Measurements from ENCODE around the gene PIK3R6. TPM values are rescaled to one million over a fixed set of nuclear protein-coding genes. Genes with fewer than 3 reads are reported as not detected.

PIK3R6 gene
- total and polyA plus RNA-seq, 8 donors: 0.16 to 1.1 (median 0.23) TPM; not detected in 2

DNA sequence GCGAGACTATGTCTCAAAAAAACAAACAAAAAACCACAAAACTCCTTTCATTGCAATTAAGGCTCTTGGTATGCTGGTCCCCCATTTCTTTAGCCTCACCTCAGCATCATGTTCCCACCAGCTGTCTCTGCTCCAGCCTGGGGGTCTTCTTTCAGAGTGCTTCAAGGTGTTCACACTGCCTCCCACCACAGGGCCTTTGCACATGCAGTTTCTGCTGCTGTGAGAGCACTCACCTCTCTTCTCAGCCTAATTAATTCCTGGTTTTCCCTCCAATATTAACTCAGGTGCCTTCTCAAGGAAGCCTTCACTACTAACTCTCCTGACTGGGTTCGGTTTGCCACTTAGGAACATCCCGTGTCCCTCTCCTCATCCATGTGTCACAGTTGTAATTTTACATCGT, 15.9 kb upstream of the PIK3R6 start:
- no peaks in the 10 kb centered on the region for H3K9me3 ChIP-seq
- H3K4me1 ChIP-seq: no peaks in the 10 kb centered on the region
- no peaks in the 10 kb centered on the region for H3K36me3 ChIP-seq
- no peaks in the 10 kb centered on the region for H3K27me3 ChIP-seq
- H3K4me3 ChIP-seq: no peak overlapping the region
- DNase-seq (no peak), ATAC-seq (no peak), FAIRE-seq (no peak)
- TF ChIP-seq, protein P1, sequence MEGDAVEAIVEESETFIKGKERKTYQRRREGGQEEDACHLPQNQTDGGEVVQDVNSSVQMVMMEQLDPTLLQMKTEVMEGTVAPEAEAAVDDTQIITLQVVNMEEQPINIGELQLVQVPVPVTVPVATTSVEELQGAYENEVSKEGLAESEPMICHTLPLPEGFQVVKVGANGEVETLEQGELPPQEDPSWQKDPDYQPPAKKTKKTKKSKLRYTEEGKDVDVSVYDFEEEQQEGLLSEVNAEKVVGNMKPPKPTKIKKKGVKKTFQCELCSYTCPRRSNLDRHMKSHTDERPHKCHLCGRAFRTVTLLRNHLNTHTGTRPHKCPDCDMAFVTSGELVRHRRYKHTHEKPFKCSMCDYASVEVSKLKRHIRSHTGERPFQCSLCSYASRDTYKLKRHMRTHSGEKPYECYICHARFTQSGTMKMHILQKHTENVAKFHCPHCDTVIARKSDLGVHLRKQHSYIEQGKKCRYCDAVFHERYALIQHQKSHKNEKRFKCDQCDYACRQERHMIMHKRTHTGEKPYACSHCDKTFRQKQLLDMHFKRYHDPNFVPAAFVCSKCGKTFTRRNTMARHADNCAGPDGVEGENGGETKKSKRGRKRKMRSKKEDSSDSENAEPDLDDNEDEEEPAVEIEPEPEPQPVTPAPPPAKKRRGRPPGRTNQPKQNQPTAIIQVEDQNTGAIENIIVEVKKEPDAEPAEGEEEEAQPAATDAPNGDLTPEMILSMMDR (IDR thresholded peaks at IDR 0.05): no peak
- WGBS, 2 donors: 77 to 94% methylated on average over 4 of the region's 4 CpGs
- H3K27ac ChIP-seq: no peak overlapping the region
- intact Hi-C loops (cut with DNase I): no loop called here

DNA sequence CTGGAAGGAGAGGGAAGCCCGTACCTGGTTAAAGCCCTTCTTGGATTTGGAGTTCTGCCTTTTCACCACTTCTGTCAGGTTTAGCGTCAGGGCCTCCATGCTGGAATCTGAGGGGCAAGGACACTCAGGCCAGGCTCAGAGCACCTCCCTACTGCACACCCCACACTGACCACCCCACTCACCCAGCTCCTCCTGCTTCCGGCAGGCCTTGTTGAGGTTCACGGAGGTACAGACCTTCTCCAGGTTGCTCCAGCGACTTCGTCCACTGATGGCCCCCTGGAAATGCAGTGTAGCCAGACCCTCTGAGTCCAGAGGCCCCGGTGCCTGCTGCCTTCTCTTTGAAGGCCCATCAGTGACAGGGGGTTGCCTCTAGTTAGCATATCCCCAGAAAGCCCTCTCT, 14.1 kb upstream of the PIK3R6 start:
- FAIRE-seq (no peak), DNase-seq (no peak), ATAC-seq (no peak)
- TF ChIP-seq, protein P1 (IDR thresholded peaks at IDR 0.05): no peak
- no peaks in the 10 kb centered on the region for H3K9me3 ChIP-seq
- intact Hi-C loops (cut with DNase I): no loop called here
- H3K4me3 ChIP-seq: no peak overlapping the region
- no peaks in the 10 kb centered on the region for H3K36me3 ChIP-seq
- H3K4me1 ChIP-seq: no peaks in the 10 kb centered on the region
- no peaks in the 10 kb centered on the region for H3K27me3 ChIP-seq
- no peak overlapping the region for H3K27ac ChIP-seq
- WGBS, 2 donors: 81 to 87% methylated on average over 7 of the region's 7 CpGs

DNA sequence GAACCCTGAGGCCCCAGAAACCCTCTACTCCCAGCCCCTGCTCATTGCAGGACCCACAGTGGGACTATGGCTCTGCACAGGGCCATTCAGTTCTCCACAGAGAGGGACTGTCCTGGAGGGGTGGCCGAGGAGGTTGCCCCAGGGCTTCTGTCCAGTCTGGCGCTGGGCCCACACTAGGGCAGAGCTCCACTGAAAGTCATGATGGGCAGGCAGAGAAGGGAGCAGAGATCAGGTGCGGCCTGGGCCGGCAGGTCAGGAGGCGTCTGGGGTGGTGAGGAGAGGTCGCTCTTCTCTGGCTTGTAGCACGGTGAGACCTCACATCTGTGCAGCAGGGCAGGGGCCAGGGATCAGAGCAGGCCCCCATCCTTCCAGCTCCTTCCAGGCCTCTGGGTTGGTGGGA, 13.0 kb upstream of the PIK3R6 start:
- intact Hi-C loops (cut with DNase I): no loop called here
- H3K36me3 ChIP-seq: no peaks in the 10 kb centered on the region
- no peak for FAIRE-seq
- H3K4me1 ChIP-seq: no peaks in the 10 kb centered on the region
- TF ChIP-seq, protein P1 (IDR thresholded peaks at IDR 0.05): no peak
- ATAC-seq: no peak
- 78 to 83% methylated on average over 6 to 7 of the region's 7 CpGs for WGBS, 2 donors
- H3K9me3 ChIP-seq: no peaks in the 10 kb centered on the region
- DNase-seq: no peak
- H3K27me3 ChIP-seq: no peaks in the 10 kb centered on the region
- no peak overlapping the region for H3K4me3 ChIP-seq
- H3K27ac ChIP-seq: no peak overlapping the region

DNA sequence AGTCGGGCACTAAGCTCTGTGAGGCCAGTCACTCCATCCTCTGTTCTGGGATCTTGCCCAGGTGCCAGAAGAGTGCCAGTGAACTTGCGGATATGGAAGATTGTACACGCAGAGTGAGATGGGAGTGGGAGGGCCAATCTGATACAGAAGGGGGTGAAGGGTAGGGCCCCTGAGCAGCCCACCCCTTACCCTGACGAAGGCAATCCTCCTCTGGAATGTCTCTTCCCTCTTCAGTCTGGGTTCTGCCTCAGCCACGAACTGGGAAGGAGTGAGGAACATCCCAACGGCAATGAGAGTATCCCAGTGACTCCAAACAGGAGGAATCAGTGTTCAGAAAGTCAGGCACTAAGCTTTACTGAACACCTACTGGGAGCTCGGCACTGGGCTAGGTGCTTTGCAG, 11.9 kb upstream of the PIK3R6 start:
- 42 to 47% methylated on average over 7 of the region's 7 CpGs for WGBS, 2 donors
- no peaks in the 10 kb centered on the region for H3K4me1 ChIP-seq
- no peaks in the 10 kb centered on the region for H3K9me3 ChIP-seq
- TF ChIP-seq, protein P1 (IDR thresholded peaks at IDR 0.05): no peak
- no peak overlapping the region for H3K27ac ChIP-seq
- no peaks in the 10 kb centered on the region for H3K27me3 ChIP-seq
- FAIRE-seq (no peak), ATAC-seq (no peak), DNase-seq (no peak)
- intact Hi-C loops (cut with DNase I): no loop called here
- H3K4me3 ChIP-seq: no peak overlapping the region
- H3K36me3 ChIP-seq: no peaks in the 10 kb centered on the region

DNA sequence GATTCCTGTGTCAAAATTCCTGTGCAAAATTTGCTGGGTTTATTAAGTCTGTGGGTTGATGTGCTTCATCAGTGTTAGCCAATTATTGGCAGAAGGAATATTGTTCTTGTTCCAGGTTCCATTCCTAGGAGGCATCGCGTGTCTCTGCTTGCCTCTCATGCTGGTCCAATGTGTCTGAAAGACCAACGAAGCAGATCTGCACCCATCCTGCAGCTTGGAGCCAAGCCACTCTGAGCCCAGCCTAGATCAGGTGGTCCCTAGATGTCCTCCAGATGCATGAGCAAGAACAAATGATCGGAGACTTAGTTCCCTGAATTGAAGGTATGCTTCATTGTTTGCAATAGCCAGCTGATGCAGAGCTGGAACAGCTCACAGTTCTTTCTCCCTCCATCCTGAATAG, 10.5 kb upstream of the PIK3R6 start:
- Histone ChIP-seq H3K36me3 (no peaks in the 10 kb centered on the region), H3K9me3 (no peaks in the 10 kb centered on the region), H3K27ac (no peak overlapping the region), H3K27me3 (no peaks in the 10 kb centered on the region), H3K4me3 (no peak overlapping the region), H3K4me1 (no peaks in the 10 kb centered on the region)
- intact Hi-C loops (cut with DNase I): no loop called here
- TF ChIP-seq, protein P1 (IDR thresholded peaks at IDR 0.05): no peak
- ATAC-seq (no peak), DNase-seq (no peak), FAIRE-seq (no peak)
- 70 to 81% methylated on average over 4 of the region's 4 CpGs for WGBS, 2 donors

Measured in pancreas (tissue), 10 donors.